ENCODE results near the gene HOXD3. TPM values are rescaled to one million over a fixed set of nuclear protein-coding genes. Genes with fewer than 3 reads are reported as not detected.

HOXD3 gene
- total and polyA plus RNA-seq, 2 experiments from 2014 or later = not detected

DNA sequence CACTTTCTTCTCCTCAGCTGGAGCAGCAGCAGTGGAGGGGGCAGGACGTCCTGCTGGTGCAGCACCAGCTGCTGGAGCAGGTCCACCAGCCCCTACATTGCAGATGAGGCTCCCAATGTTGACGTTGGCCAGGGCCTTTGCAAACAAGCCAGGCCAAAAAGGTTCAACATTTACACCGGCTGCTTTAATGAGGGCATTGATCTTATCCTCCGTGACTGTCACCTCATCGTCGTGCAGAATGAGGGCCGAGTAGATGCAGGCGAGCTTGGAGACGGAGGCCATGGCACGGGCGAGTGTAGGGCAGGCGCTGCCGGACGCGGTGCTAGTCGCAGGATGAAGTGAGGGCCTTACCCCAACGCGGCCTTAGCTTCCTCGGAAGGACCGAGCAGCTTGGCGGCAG lies 43.9 kb downstream of the HOXD3 start:
- Histone ChIP-seq H3K27me3 (ENCODE audit: insufficient read depth) (peaks cover 14% of the 10 kb centered on the region), H3K9me2 (ENCODE audit: insufficient read depth) (no peaks in the 10 kb centered on the region), H3K4me2 (no peak overlapping the region), H3K79me2 (replicated peaks; ENCODE audit: insufficient read depth) (no peaks in the 10 kb centered on the region), H3K4me1 (ENCODE audit: insufficient read depth) (no peaks in the 10 kb centered on the region), H4K20me1 (replicated peaks; ENCODE audit: insufficient read depth) (no peaks in the 10 kb centered on the region), H3K4me3 (no peak overlapping the region), H3F3A (replicated peaks; ENCODE audit: low read depth) (no peaks in the 10 kb centered on the region), H2AFZ (no peak overlapping the region), H3K27ac (ENCODE audit: low read depth) (no peak overlapping the region), H3K36me3 (ENCODE audit: insufficient read depth) (no peaks in the 10 kb centered on the region)
- Mint-ChIP-seq H3K9me3 (no peaks in the 10 kb centered on the region), H3K27ac (no peak overlapping the region), H3K27me3 (ENCODE audit: insufficient read depth, low read depth, poor library complexity) (peaks cover 7% of the 10 kb centered on the region), H3K36me3 (ENCODE audit: low read depth) (no peaks in the 10 kb centered on the region), H3K4me1 (no peaks in the 10 kb centered on the region), H3K4me3 (no peak overlapping the region)
- TF ChIP-seq POLR2AphosphoS5 (IDR thresholded peaks at IDR 0.05; ENCODE audit: low read depth) (no peak), ETS1 (IDR thresholded peaks at IDR 0.05) (no peak), JUNB (IDR thresholded peaks at IDR 0.05; ENCODE audit: unreplicated experiment) (no peak), CREB1 (CRISPR knock-in tag; IDR thresholded peaks at IDR 0.05; ENCODE audit: low read depth) (no peak), ZNF114 (CRISPR knock-in tag; IDR thresholded peaks at IDR 0.05) (no peak), STAT1 (IDR thresholded peaks at IDR 0.05; ENCODE audit: unreplicated experiment) (no peak), ZNF331 (CRISPR knock-in tag; IDR thresholded peaks at IDR 0.05; ENCODE audit: low read depth) (no peak), REST (IDR thresholded peaks at IDR 0.05; ENCODE audit: unreplicated experiment) (no peak), EZH2phosphoT487 (IDR thresholded peaks at IDR 0.05; ENCODE audit: unreplicated experiment) (no peak), NANOG (IDR thresholded peaks at IDR 0.05; ENCODE audit: borderline replicate concordance) (no peak)
- TF ChIP-seq, protein P1, sequence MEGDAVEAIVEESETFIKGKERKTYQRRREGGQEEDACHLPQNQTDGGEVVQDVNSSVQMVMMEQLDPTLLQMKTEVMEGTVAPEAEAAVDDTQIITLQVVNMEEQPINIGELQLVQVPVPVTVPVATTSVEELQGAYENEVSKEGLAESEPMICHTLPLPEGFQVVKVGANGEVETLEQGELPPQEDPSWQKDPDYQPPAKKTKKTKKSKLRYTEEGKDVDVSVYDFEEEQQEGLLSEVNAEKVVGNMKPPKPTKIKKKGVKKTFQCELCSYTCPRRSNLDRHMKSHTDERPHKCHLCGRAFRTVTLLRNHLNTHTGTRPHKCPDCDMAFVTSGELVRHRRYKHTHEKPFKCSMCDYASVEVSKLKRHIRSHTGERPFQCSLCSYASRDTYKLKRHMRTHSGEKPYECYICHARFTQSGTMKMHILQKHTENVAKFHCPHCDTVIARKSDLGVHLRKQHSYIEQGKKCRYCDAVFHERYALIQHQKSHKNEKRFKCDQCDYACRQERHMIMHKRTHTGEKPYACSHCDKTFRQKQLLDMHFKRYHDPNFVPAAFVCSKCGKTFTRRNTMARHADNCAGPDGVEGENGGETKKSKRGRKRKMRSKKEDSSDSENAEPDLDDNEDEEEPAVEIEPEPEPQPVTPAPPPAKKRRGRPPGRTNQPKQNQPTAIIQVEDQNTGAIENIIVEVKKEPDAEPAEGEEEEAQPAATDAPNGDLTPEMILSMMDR (conservative IDR thresholded peaks at IDR 0.05; ENCODE audit: low read depth in 2 of 2) = no peak
- TF ChIP-seq, protein P2, sequence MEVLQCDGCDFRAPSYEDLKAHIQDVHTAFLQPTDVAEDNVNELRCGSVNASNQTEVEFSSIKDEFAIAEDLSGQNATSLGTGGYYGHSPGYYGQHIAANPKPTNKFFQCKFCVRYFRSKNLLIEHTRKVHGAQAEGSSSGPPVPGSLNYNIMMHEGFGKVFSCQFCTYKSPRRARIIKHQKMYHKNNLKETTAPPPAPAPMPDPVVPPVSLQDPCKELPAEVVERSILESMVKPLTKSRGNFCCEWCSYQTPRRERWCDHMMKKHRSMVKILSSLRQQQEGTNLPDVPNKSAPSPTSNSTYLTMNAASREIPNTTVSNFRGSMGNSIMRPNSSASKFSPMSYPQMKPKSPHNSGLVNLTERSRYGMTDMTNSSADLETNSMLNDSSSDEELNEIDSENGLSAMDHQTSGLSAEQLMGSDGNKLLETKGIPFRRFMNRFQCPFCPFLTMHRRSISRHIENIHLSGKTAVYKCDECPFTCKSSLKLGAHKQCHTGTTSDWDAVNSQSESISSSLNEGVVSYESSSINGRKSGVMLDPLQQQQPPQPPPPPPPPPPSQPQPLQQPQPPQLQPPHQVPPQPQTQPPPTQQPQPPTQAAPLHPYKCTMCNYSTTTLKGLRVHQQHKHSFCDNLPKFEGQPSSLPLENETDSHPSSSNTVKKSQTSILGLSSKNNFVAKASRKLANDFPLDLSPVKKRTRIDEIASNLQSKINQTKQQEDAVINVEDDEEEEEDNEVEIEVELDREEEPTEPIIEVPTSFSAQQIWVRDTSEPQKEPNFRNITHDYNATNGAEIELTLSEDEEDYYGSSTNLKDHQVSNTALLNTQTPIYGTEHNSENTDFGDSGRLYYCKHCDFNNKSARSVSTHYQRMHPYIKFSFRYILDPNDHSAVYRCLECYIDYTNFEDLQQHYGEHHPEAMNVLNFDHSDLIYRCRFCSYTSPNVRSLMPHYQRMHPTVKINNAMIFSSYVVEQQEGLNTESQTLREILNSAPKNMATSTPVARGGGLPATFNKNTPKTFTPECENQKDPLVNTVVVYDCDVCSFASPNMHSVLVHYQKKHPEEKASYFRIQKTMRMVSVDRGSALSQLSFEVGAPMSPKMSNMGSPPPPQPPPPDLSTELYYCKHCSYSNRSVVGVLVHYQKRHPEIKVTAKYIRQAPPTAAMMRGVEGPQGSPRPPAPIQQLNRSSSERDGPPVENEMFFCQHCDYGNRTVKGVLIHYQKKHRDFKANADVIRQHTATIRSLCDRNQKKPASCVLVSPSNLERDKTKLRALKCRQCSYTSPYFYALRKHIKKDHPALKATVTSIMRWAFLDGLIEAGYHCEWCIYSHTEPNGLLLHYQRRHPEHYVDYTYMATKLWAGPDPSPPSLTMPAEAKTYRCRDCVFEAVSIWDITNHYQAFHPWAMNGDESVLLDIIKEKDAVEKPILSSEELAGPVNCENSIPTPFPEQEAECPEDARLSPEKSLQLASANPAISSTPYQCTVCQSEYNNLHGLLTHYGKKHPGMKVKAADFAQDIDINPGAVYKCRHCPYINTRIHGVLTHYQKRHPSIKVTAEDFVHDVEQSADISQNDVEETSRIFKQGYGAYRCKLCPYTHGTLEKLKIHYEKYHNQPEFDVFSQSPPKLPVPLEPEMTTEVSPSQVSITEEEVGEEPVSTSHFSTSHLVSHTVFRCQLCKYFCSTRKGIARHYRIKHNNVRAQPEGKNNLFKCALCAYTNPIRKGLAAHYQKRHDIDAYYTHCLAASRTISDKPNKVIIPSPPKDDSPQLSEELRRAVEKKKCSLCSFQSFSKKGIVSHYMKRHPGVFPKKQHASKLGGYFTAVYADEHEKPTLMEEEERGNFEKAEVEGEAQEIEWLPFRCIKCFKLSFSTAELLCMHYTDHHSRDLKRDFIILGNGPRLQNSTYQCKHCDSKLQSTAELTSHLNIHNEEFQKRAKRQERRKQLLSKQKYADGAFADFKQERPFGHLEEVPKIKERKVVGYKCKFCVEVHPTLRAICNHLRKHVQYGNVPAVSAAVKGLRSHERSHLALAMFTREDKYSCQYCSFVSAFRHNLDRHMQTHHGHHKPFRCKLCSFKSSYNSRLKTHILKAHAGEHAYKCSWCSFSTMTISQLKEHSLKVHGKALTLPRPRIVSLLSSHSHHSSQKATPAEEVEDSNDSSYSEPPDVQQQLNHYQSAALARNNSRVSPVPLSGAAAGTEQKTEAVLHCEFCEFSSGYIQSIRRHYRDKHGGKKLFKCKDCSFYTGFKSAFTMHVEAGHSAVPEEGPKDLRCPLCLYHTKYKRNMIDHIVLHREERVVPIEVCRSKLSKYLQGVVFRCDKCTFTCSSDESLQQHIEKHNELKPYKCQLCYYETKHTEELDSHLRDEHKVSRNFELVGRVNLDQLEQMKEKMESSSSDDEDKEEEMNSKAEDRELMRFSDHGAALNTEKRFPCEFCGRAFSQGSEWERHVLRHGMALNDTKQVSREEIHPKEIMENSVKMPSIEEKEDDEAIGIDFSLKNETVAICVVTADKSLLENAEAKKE (CRISPR knock-in tag; IDR thresholded peaks at IDR 0.05) = no peak
- DNase-seq (ENCODE audit: low spot score) = no peak
- no peak for ATAC-seq
